Activated CD8-positive, alpha-beta T cell treated with anti-CD3 and anti-CD28 coated beads for 36 hours (primary cell): ENCODE results near the gene SIGLEC7. TPM values are rescaled to one million over a fixed set of nuclear protein-coding genes. Genes with fewer than 3 reads are reported as not detected.

ENCODE experiments used
- ATAC-seq: fragments of 200-7000 bp; cut with Tn5 transposase; one replicate; pipeline ENCODE4 v1.10.0; 2021; ENCODE audit warnings: mild to moderate bottlenecking, moderate library complexity
- CTCF ChIA-PET: fragments of 350-600 bp; sonication (Branson Sonifier 250); formaldehyde crosslinking; loops from one replicate; lab custom pipeline; 2021; ENCODE audit warnings: antibody characterized with exemption; lab: Charles Lee
- POLR2A ChIA-PET: fragments of 350-600 bp; sonication (Branson Sonifier 250); formaldehyde crosslinking; loops from one replicate; lab custom pipeline; 2021; ENCODE audit warnings: antibody characterized with exemption; lab: Charles Lee
- DNase-seq: peaks from one replicate; pipeline ENCODE4 v3.0.0-alpha.2; 2020
- H3K27ac Mint-ChIP-seq: one replicate; pipeline ENCODE4 v1.8.0; 2021; ENCODE audit warnings: mild to moderate bottlenecking, mixed read lengths
- H3K27me3 Mint-ChIP-seq: one replicate; pipeline ENCODE4 v1.8.0; 2021; ENCODE audit warnings: mixed read lengths
- H3K36me3 Mint-ChIP-seq: one replicate; pipeline ENCODE4 v1.8.0; 2021; ENCODE audit warnings: low read depth, mixed read lengths
- H3K4me1 Mint-ChIP-seq: one replicate; pipeline ENCODE4 v1.8.0; 2021; ENCODE audit warnings: low read depth, mixed read lengths
- H3K4me3 Mint-ChIP-seq: one replicate; pipeline ENCODE4 v1.8.0; 2021; ENCODE audit warnings: mild to moderate bottlenecking, moderate library complexity, mixed read lengths
- H3K9me3 Mint-ChIP-seq: one replicate; pipeline ENCODE4 v1.8.0; 2021; ENCODE audit warnings: mixed read lengths
- CTCF ChIP-seq: fragments of 200-600 bp; IDR thresholded peaks from one replicate; pipeline ENCODE4 v1.8.0; 2022; ENCODE audit warnings: antibody characterized with exemption, mild to moderate bottlenecking
- intact Hi-C: fragments of 100-400 bp; cut with micrococcal nuclease; formaldehyde crosslinking; loops from one replicate; pipeline ENCODE4 v1.10.0; 2022
- total RNA-seq, 2 experiments: library from RNA; stranded (reverse); gene quantifications; one replicate each; pipeline ENCODE4 v1.2.3, GENCODE V29; 2021

Gene SIGLEC7
- total RNA-seq, 2 experiments from 2014 or later, result not detected

GRCh38 chr19:51161266-51161665 is 19.2 kb downstream of the SIGLEC7 start:
- TF ChIP-seq CTCF, result no peak
- intact Hi-C loops, result no loop called here
- Mint-ChIP-seq H3K9me3 (no peaks in the 10 kb centered on the region), H3K4me3 (no peak overlapping the region), H3K36me3 (no peaks in the 10 kb centered on the region), H3K4me1 (peaks cover 6% of the 10 kb centered on the region), H3K27me3 (no peaks in the 10 kb centered on the region), H3K27ac (no peak overlapping the region)
- POLR2A ChIA-PET, result no interaction called here
- ATAC-seq (no peak), DNase-seq (no peak)
- CTCF ChIA-PET, result interaction anchor here (1.9 to 2.1 kb wide), 2 partner anchors 10 to 98 kb away, joined by 7 to 8 read pairs; no protein-coding TSS in a partner anchor

- ChIA-PET POLR2A (interaction anchor here (1.0 kb wide), 1 partner anchor 8 kb away, joined by 3 read pairs; no protein-coding TSS in a partner anchor), CTCF (interaction anchor here (1.9 to 2.1 kb wide), 2 partner anchors 9 to 98 kb away, joined by 7 to 8 read pairs; no protein-coding TSS in a partner anchor)
- peaks cover 13% of the 10 kb centered on the region for H3K4me1 Mint-ChIP-seq
- intact Hi-C loops, result no loop called here
- H3K9me3 Mint-ChIP-seq, result no peaks in the 10 kb centered on the region
- ATAC-seq, result no peak
- no peak for TF ChIP-seq CTCF
- no peaks in the 10 kb centered on the region for H3K36me3 Mint-ChIP-seq
- DNase-seq, result no peak
- no peak overlapping the region for H3K4me3 Mint-ChIP-seq
- H3K27ac Mint-ChIP-seq, result no peak overlapping the region
- no peaks in the 10 kb centered on the region for H3K27me3 Mint-ChIP-seq
These were observed 19.9 kb downstream of the SIGLEC7 start for GRCh38 chr19:51161867-51162496.

GRCh38 chr19:51163257-51163656 is 21.2 kb downstream of the SIGLEC7 start:
- Mint-ChIP-seq H3K9me3 (no peaks in the 10 kb centered on the region), H3K27me3 (no peaks in the 10 kb centered on the region), H3K4me1 (peaks cover 24% of the 10 kb centered on the region), H3K4me3 (no peak overlapping the region), H3K27ac (no peak overlapping the region), H3K36me3 (no peaks in the 10 kb centered on the region)
- ATAC-seq (no peak), DNase-seq (no peak)
- ChIA-PET CTCF (interaction anchor here (2.1 kb wide), 1 partner anchor 96 kb away, joined by 8 read pairs; no protein-coding TSS in a partner anchor), POLR2A (no interaction called here)
- intact Hi-C loops, result no loop called here
- no peak for TF ChIP-seq CTCF

GRCh38 chr19:51164215-51164614 is 22.1 kb downstream of the SIGLEC7 start:
- Mint-ChIP-seq H3K4me3 (no peak overlapping the region), H3K36me3 (no peaks in the 10 kb centered on the region), H3K9me3 (no peaks in the 10 kb centered on the region), H3K27ac (no peak overlapping the region), H3K27me3 (no peaks in the 10 kb centered on the region), H3K4me1 (peaks cover 26% of the 10 kb centered on the region)
- CTCF ChIA-PET, result interaction anchor here (1.6 kb wide), 1 partner anchor 95 kb away, joined by 5 read pairs; no protein-coding TSS in a partner anchor
- no peak for TF ChIP-seq CTCF
- intact Hi-C loops, result no loop called here
- DNase-seq, result no peak
- POLR2A ChIA-PET, result no interaction called here
- no peak for ATAC-seq

GRCh38 chr19:51166846-51167490 is 24.9 kb downstream of the SIGLEC7 start:
- TF ChIP-seq CTCF, result no peak
- ATAC-seq (peak; percentile 89), DNase-seq (peak; percentile 62)
- intact Hi-C loops, result no loop called here
- H3K36me3 Mint-ChIP-seq, result no peaks in the 10 kb centered on the region
- peak overlapping the region; percentile 53 for H3K27ac Mint-ChIP-seq
- H3K4me3 Mint-ChIP-seq, result no peak overlapping the region
- peaks cover 1% of the 10 kb centered on the region for H3K27me3 Mint-ChIP-seq
- ChIA-PET POLR2A (no interaction called here), CTCF (no interaction called here)
- no peaks in the 10 kb centered on the region for H3K9me3 Mint-ChIP-seq
- peaks cover 27% of the 10 kb centered on the region for H3K4me1 Mint-ChIP-seq
